ENCODE results near the gene PAX3.

DNA sequence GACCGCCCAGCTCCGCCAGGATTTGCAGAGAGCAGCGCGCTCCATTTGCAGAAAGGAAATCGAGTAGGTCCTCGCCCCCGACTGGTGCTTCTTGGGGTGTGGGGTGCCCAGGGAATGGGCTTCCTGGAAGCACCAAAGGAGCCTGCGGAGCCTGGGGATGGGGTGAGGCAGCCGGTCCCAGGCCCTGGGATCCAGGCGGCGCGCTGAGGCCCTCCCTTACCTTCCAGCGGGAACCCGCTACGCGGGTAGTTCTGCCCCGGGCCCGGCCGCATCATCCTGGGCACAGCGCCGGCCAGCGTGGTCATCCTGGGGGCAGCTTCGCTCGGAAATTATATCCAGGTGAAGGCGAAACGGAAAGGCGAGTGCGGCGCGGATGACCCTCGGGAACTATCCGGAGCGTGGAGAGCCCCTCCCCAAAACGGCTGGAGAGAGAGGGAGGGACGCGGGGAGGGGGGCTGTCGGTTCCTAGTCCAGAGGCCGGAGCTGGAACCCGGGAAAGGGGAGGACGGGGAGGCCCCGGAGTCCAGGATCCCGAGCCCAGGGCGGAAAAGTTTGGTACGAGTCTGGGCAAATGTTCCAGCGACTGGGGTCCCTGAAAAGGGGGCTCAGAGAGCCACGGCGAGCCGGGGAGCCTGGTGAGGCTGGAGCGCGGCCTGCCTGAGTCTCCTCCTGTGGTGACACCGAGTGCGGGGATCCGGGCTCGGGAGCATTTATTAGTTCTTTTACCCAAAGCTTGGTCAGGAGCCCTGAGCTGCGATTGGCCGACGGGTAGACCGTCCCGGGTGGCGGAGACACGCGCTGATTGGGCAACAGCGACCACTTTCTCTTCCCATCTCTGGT lies at the start of gene PAX3:
- TF ChIP-seq EZH2 (IDR thresholded peaks at IDR 0.05; ENCODE audit: low read length, unreplicated experiment), result no peak
- TF ChIP-seq, protein P1, sequence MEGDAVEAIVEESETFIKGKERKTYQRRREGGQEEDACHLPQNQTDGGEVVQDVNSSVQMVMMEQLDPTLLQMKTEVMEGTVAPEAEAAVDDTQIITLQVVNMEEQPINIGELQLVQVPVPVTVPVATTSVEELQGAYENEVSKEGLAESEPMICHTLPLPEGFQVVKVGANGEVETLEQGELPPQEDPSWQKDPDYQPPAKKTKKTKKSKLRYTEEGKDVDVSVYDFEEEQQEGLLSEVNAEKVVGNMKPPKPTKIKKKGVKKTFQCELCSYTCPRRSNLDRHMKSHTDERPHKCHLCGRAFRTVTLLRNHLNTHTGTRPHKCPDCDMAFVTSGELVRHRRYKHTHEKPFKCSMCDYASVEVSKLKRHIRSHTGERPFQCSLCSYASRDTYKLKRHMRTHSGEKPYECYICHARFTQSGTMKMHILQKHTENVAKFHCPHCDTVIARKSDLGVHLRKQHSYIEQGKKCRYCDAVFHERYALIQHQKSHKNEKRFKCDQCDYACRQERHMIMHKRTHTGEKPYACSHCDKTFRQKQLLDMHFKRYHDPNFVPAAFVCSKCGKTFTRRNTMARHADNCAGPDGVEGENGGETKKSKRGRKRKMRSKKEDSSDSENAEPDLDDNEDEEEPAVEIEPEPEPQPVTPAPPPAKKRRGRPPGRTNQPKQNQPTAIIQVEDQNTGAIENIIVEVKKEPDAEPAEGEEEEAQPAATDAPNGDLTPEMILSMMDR (conservative IDR thresholded peaks at IDR 0.05; ENCODE audit: low read depth, low read length), result no peak
